Measurements from ENCODE around the gene MAD1L1. TPM values are rescaled to one million over a fixed set of nuclear protein-coding genes. Genes with fewer than 3 reads are reported as not detected.
"Not testable (repeated sequence)": the region's sequence is repeated elsewhere in the genome, so short reads cannot be mapped to it uniquely, and the experiment has no call there.

MAD1L1 gene
- total and polyA plus RNA-seq, 2 donors (not counting 3 experiments of a cell fraction or from before 2014, with no cell fraction given) = 34.1 to 42.3 TPM

- BruUV-seq (replicated peaks) = no TSS peak
- H3K4me1 ChIP-seq (ENCODE audit: control insufficient read depth, extremely low read depth, insufficient read depth, low read length) = no peaks in the 10 kb centered on the region
- intact Hi-C loops (cut with micrococcal nuclease) = no loop called here
- H2AFZ ChIP-seq (ENCODE audit: low read depth, low read length) = no peak overlapping the region
- dilution Hi-C loops (cut with MboI; ENCODE audit: extremely low pct_ligation_motif_present, low sequenced_read_pairs) = no loop called here
- no peak overlapping the region for H3K27ac ChIP-seq (ENCODE audit: insufficient read depth, low read depth, low read length)
- FAIRE-seq (no peak), DNase-seq (ENCODE audit: low read depth, low spot score) (no peak)
- no peaks in the 10 kb centered on the region for H3K27me3 ChIP-seq (ENCODE audit: control insufficient read depth in 2 of 2, insufficient read depth in 2 of 2, low read length in 2 of 2)
- H3K79me2 ChIP-seq (ENCODE audit: control insufficient read depth, insufficient read depth, low read length) = no peaks in the 10 kb centered on the region
- no peaks in the 10 kb centered on the region for H4K20me1 ChIP-seq (replicated peaks; ENCODE audit: control insufficient read depth, extremely low read depth, insufficient read depth, low read length)
- H3K4me2 ChIP-seq (ENCODE audit: insufficient read depth, low read length) = no peak overlapping the region
- TF ChIP-seq, protein P1, sequence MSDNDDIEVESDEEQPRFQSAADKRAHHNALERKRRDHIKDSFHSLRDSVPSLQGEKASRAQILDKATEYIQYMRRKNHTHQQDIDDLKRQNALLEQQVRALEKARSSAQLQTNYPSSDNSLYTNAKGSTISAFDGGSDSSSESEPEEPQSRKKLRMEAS (IDR thresholded peaks at IDR 0.05; ENCODE audit: insufficient read depth, insufficient read length) = no peak
- TF ChIP-seq, protein P2, sequence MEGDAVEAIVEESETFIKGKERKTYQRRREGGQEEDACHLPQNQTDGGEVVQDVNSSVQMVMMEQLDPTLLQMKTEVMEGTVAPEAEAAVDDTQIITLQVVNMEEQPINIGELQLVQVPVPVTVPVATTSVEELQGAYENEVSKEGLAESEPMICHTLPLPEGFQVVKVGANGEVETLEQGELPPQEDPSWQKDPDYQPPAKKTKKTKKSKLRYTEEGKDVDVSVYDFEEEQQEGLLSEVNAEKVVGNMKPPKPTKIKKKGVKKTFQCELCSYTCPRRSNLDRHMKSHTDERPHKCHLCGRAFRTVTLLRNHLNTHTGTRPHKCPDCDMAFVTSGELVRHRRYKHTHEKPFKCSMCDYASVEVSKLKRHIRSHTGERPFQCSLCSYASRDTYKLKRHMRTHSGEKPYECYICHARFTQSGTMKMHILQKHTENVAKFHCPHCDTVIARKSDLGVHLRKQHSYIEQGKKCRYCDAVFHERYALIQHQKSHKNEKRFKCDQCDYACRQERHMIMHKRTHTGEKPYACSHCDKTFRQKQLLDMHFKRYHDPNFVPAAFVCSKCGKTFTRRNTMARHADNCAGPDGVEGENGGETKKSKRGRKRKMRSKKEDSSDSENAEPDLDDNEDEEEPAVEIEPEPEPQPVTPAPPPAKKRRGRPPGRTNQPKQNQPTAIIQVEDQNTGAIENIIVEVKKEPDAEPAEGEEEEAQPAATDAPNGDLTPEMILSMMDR (IDR thresholded peaks at IDR 0.05; ENCODE audit: extremely low read depth in 1 of 2, insufficient read depth in 1 of 2, low read depth in 1 of 2, low read length in 2 of 2) = no peak
- TF ChIP-seq EZH2 (IDR thresholded peaks at IDR 0.05; ENCODE audit: borderline replicate concordance, low read depth, low read length, severe bottlenecking) (no peak), GATA2 (IDR thresholded peaks at IDR 0.05; ENCODE audit: insufficient read depth, insufficient read length, low read depth, low read length) (no peak), POLR2AphosphoS5 (IDR thresholded peaks at IDR 0.05; ENCODE audit: insufficient read depth, low read depth, low read length) (no peak), JUN (IDR thresholded peaks at IDR 0.05; ENCODE audit: borderline replicate concordance, insufficient read depth, insufficient read length, low read depth) (no peak), MYC (IDR thresholded peaks at IDR 0.05; ENCODE audit: low read depth, low read length) (no peak), POLR2A (IDR thresholded peaks at IDR 0.05; ENCODE audit: low read depth, low read length) (no peak), FOS (IDR thresholded peaks at IDR 0.05; ENCODE audit: borderline replicate concordance, insufficient read depth, low read length) (no peak)
- H3K9me3 ChIP-seq (replicated peaks; ENCODE audit: control insufficient read depth, insufficient read depth, low read length) = no peaks in the 10 kb centered on the region
- POLR2A ChIA-PET = no interaction called here
- no peak overlapping the region for H3K9ac ChIP-seq (replicated peaks; ENCODE audit: extremely low read depth, insufficient read depth, low read length)
- H3K4me3 ChIP-seq (replicated peaks in 1 of 3; ENCODE audit: insufficient read depth in 1 of 3, low read depth in 1 of 3, low read length in 3 of 3) = no peak overlapping the region
- H3K36me3 ChIP-seq (ENCODE audit: control insufficient read depth in 2 of 2, extremely low read depth in 1 of 2, insufficient read depth in 2 of 2, low read length in 2 of 2) = no peaks in the 10 kb centered on the region
- CTCF ChIA-PET = no interaction called here
- H3K9me1 ChIP-seq (replicated peaks; ENCODE audit: control insufficient read depth, extremely low read depth, insufficient read depth, low read length) = no peaks in the 10 kb centered on the region
These were observed 69.8 kb downstream of the MAD1L1 start for GRCh38 chr7:2162959-2163358.

- intact Hi-C loops (cut with micrococcal nuclease); H3K9ac ChIP-seq (replicated peaks; ENCODE audit: extremely low read depth, insufficient read depth, low read length); FAIRE-seq; H3K36me3 ChIP-seq (ENCODE audit: control insufficient read depth in 2 of 2, extremely low read depth in 1 of 2, insufficient read depth in 2 of 2, low read length in 2 of 2); H3K4me2 ChIP-seq (ENCODE audit: insufficient read depth, low read length); H4K20me1 ChIP-seq (replicated peaks; ENCODE audit: control insufficient read depth, extremely low read depth, insufficient read depth, low read length); H2AFZ ChIP-seq (ENCODE audit: low read depth, low read length); POLR2A ChIA-PET; BruUV-seq (replicated peaks); H3K4me3 ChIP-seq (replicated peaks in 1 of 3; ENCODE audit: insufficient read depth in 1 of 3, low read depth in 1 of 3, low read length in 3 of 3); dilution Hi-C loops (cut with MboI; ENCODE audit: extremely low pct_ligation_motif_present, low sequenced_read_pairs); H3K79me2 ChIP-seq (ENCODE audit: control insufficient read depth, insufficient read depth, low read length); H3K4me1 ChIP-seq (ENCODE audit: control insufficient read depth, extremely low read depth, insufficient read depth, low read length); DNase-seq (ENCODE audit: low read depth, low spot score); H3K9me1 ChIP-seq (replicated peaks; ENCODE audit: control insufficient read depth, extremely low read depth, insufficient read depth, low read length); CTCF ChIA-PET; H3K9me3 ChIP-seq (replicated peaks; ENCODE audit: control insufficient read depth, insufficient read depth, low read length); H3K27me3 ChIP-seq (ENCODE audit: control insufficient read depth in 2 of 2, insufficient read depth in 2 of 2, low read length in 2 of 2); H3K27ac ChIP-seq (ENCODE audit: insufficient read depth, low read depth, low read length): not testable (repeated sequence)
These were observed 70.5 kb downstream of the MAD1L1 start for GRCh38 chr7:2162004-2162902.
